GM18502 (cell line): ENCODE data around the gene SEMA4C.
"Not testable (repeated sequence)": the region's sequence is repeated elsewhere in the genome, so short reads cannot be mapped to it uniquely, and the experiment has no call there.

Experiments
- ATAC-seq: cut with Tn5 transposase; IDR thresholded peaks from one replicate; pipeline ENCODE4 v1.9.1; 2021; ENCODE audit warnings: mild to moderate bottlenecking; ENCODE audit not compliant: unreplicated experiment, poor library complexity

The SEMA4C gene

GRCh38 chr2:96898135-96898505, 28.2 kb upstream of the SEMA4C start:
- ATAC-seq = no peak

- no peak for ATAC-seq
Measured at GRCh38 chr2:96897491-96898134, 27.7 kb upstream of the SEMA4C start.

- no peak for ATAC-seq
Measured at GRCh38 chr2:96895746-96896651, 26.1 kb upstream of the SEMA4C start.

- no peak for ATAC-seq
Measured at GRCh38 chr2:96895032-96895745, 25.3 kb upstream of the SEMA4C start.

- ATAC-seq = no peak
Measured at GRCh38 chr2:96894151-96894531, 24.3 kb upstream of the SEMA4C start.

- ATAC-seq = no peak
Measured at GRCh38 chr2:96893289-96894150, 23.6 kb upstream of the SEMA4C start.

- no peak for ATAC-seq
Measured at GRCh38 chr2:96891591-96892333, 21.9 kb upstream of the SEMA4C start.

GRCh38 chr2:96890726-96891385, 21.0 kb upstream of the SEMA4C start:
- no peak for ATAC-seq

GRCh38 chr2:96890252-96890651, 20.4 kb upstream of the SEMA4C start:
- no peak for ATAC-seq

GRCh38 chr2:96889502-96889901, 19.6 kb upstream of the SEMA4C start:
- not testable (repeated sequence) for ATAC-seq

GRCh38 chr2:96888072-96889011, 18.5 kb upstream of the SEMA4C start:
- ATAC-seq = no peak

- no peak for ATAC-seq
Measured at GRCh38 chr2:96887493-96888012, 17.7 kb upstream of the SEMA4C start.

GRCh38 chr2:96885432-96886347, 15.8 kb upstream of the SEMA4C start:
- no peak for ATAC-seq

GRCh38 chr2:96884299-96885094, 14.6 kb upstream of the SEMA4C start:
- no peak for ATAC-seq

GRCh38 chr2:96883306-96883705, 13.4 kb upstream of the SEMA4C start:
- no peak for ATAC-seq

- no peak for ATAC-seq
Measured at GRCh38 chr2:96882906-96883305, 13.0 kb upstream of the SEMA4C start.
